Endometrial microvascular endothelial cells (primary cell): ENCODE data around the gene CNPY1. TPM values are rescaled to one million over a fixed set of nuclear protein-coding genes. Genes with fewer than 3 reads are reported as not detected.
"Not testable (repeated sequence)": the region's sequence is repeated elsewhere in the genome, so short reads cannot be mapped to it uniquely, and the experiment has no call there.

Experiments
- in situ Hi-C: cut with HindIII; loops from 2 replicates; pipeline ENCODE4 v1.10.0; 2017; ENCODE audit warnings: low sequenced_read_pairs, low pct_unique_long_range_greater_than_20kb; ENCODE audit errors: inconsistent ontology term
- total RNA-seq: library from RNA; depleted of rRNA; stranded (reverse); fragments of >200 nt; gene quantifications from one replicate; pipeline ENCODE4 v1.2.3, GENCODE V29; 2015; ENCODE audit errors: inconsistent ontology term

The CNPY1 gene
- total RNA-seq, 1 donor from 2014 or later, result not detected

DNA sequence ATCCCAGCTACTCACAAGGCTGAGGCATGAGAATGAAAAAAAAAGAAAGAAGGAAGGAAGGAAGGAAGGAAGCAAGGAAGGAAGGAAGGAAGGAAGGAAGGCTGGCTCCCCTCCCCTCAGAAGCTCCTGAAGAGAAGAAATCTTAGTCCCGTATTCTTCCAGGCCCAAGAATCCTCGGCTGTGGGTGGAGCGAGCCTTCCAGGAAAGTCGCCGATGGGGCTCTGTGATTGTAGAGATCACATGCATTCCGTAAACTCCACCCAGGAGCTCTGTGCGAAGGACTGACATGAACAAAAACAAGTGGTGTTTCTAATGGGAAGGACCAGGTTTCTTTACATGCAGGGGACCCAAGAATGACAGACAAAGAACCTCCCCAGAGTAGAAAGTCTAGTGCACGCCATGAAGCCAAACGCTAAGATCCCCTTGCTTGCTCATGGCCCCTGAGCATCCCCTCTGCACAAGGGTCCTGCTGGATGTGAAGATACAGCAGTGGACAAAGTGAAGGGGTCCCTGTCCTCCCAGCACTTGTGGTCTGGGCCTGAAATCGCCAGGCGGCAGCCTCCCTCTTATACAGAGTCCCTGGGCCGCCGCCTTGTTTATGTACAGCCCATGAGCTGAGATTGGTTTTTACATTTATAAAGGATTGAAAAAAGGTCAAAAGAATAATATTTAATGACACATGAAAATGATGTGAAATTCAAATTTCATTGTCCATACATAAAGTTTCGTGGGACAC is 25.2 kb downstream of the CNPY1 start:
- in situ Hi-C loops, result no loop called here

DNA sequence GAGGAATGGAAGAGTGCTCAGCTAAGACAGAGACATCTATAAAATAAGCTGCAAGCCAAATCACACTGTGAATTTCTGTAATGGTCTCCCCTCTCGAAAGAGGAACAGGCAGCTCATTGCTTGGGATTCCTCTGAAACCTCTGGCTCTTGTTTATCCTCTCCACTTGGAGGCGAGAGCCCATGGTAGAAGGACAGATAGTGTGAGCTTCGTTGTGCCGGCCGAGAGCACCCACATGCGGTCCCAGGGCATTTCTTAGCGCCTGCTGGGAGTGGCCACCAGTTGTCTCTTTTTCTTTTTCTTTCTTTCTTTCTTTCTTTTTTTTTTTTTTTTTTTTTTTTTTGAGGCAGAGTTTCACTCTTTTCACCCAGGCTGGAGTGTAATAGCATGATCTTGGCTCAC is 26.2 kb downstream of the CNPY1 start:
- in situ Hi-C loops, result no loop called here

DNA sequence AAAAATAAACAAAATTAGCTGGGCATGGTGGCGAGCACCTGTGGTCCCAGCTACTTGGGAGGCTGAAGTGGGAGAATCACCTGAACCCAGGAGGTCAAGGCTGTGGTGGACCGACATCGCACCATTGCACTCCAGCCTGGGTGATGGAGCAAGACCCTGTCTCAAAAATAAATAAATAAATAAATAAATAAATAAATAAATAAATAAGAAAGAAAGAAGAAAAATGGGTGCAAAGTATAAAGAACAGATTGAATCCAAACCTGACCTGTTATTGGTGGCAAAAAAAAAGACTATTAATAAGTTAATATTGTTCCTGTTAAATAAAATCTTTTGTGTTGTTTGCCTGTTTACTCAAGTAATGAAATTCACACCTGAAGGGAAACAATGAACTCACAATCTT is 27.0 kb downstream of the CNPY1 start:
- in situ Hi-C loops, result not testable (repeated sequence)

DNA sequence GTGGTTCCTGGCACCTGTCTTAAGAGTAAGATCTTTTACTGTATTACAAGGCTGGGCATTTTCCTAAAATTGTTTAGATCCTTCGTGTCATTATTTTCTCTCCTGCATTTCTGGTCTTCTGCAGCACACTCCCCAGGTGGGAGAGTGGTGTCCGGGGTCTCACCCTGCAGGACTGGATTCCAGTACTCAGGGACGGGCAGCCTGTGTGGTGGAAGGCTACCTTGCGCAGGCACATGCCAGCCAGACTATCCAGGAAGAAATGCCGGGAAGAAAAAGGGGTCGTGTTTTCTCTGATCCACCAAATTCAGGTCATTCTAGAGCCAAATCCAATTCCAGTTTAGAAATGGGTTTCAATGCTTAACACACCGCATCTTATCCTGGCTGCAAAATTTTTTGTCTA is 27.7 kb downstream of the CNPY1 start:
- in situ Hi-C loops, result no loop called here

DNA sequence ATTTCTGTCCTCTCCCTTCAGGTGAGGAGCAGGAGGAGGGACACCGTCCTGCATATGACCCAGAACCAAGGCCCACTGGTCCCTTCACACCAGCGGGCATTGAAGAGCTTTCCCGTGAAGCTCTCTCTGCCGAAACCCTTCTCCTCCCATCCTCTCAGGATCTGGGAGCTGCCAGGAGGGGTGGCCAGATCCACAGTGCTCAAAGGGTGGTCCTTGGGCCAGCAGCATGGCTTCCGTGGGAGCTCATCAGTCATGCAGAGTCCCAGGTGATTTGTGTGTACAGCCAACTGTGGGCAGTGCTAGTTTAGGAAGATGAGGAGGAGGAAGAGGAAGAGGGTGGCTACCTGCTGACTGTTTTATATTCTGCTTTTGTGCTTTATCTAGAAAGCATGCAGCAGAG is 28.4 kb downstream of the CNPY1 start:
- in situ Hi-C loops, result no loop called here

DNA sequence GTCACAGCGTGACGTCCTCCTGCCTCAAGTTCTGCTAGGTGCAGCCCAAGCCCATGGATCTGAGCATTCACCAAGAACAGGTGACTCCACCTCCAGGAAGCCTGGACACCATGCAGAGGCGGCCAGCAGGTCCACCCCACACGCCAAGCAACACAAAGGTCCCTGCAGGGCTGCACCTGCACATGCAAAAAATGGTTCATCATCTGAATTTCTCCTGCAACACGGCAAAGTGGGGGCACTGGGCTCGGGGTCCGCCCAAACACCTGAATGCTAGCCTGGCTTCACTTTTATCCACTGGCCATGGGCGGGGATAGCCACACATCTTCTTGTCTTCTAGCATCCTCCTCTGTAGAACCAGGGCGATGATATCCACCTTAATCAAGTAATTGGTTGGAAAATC is 28.9 kb downstream of the CNPY1 start:
- in situ Hi-C loops, result no loop called here

DNA sequence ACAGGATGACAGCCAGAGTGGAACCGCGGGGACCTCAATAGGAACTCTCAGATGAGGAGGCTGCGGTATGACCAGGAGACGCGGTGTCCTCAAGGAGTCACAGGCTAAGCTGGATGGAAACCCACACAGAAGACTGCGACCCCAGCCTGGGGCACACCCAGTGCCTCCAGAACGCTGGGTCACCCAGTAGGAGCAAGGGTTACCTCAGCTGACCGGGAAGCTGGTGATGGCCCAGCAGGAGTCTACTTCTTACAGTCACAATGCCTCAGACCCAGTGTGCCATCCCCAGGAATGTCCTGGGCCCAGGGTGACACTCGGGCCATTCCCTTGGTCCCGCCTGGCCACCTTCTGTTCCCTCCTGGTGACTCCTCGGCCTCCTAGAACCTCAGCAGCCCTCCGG is 29.9 kb downstream of the CNPY1 start:
- in situ Hi-C loops, result no loop called here

DNA sequence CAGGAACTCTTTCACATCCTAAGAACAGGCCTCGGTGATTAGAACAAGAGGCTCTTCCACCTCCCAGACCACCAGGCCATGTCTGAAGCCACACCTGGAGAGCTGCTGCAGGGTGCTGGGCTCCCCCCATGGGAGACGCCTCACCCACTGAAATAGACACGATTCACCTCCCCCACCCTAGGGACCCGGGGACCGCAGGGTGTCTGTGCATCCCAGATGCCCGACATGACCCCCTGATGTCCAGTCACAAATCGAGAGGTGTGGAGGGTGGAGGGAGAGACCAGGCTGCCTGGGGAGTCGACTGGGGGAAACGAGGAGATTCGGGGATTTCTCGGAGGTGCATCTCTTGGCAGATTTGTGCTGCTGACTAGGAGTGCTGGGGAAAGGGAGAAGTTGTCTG is 31.0 kb downstream of the CNPY1 start:
- in situ Hi-C loops, result no loop called here

DNA sequence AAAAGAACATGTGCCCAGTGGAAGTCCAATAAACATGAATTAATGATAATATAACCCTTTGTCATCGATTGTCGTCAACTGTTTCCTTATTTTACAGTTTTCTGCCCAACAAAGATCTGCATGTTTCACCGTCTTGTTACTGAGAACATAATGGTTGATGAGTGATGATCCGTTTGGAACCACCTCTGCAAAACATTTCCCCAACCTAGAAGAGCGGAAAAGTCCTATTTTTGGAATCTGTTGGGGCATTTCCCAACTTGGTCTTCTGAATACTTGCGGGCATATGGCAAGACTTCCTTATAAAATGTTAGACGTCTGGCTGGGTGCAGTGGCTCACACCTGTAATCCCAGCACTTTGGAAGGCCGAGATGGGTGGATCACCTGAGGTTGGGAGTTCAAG is 32.1 kb downstream of the CNPY1 start:
- in situ Hi-C loops, result no loop called here

DNA sequence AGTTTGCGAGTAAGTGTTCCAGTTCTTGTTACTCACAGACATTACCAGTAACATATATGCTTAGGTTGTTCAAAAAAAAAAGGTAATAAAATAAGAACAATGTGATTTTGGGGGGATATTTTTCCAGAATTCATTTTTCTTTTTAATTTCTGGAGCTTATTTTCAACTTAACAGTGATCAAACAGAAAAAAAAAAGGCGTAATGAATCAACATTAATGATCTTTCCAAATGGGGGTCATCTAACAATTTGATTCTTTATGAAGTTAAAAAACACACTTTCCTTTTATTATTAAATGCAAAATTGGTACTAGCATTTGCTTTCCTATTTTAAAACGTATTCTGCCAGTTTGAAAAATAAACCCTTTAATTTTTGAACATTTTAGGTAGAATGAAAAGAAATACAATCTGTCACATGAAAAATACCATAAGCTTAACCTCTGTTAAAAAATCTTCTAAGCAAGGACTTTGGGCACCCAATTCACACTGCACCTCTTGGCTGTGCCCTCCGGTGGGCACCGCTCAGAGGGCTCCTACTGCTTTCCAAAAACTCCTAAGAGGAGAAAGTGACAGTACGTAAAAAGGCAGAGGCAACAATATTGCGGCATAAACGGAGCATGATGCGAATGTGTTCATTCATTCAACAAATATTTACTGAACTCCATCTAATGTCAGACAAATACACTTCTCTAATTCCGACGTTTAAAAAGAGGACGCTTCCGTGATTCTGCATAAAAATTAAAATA is 32.6 kb downstream of the CNPY1 start:
- in situ Hi-C loops, result no loop called here

DNA sequence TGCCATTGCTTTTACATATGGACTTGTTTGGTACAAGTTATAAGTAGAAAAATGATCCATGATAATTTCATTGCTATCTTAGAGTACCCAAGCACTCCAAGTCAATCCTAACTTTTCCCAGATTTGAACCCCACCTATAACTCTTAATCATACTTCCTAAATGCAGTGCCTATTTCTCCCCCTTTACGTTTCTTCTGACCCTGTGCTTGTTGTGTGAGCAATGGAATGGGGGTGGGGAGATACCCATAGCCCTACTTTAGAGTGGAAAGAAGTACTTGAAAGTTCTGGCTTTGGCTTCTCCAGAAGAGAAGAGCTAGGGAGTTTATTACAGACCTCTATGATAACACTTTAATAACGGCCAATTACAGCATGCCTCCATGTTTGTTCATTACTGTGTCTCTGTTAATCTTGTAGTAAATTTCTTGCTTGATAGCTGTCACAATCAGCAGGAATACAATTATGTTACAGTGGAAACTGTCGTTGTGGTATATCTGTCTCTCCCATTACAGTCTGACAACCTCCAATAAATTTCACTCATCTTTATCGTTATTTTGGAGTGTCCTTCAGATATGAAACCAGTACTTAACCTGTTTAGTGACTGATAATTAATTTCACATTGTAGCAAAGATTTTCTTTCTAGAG is 34.0 kb downstream of the CNPY1 start:
- in situ Hi-C loops, result no loop called here

DNA sequence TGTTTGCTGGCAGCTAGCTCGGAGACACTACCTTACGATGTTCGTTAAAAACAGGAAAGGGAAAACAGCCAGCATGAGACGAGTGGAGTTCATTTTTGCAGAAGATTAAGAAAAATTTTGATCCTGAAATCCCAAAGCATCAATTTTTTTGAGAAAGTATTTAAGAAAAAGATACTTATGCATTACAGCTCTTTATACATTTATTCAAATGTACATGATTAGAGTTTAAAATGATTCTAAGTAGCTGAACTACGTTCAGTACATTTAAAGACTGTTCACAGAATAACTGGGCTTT is 34.7 kb downstream of the CNPY1 start:
- in situ Hi-C loops, result no loop called here

DNA sequence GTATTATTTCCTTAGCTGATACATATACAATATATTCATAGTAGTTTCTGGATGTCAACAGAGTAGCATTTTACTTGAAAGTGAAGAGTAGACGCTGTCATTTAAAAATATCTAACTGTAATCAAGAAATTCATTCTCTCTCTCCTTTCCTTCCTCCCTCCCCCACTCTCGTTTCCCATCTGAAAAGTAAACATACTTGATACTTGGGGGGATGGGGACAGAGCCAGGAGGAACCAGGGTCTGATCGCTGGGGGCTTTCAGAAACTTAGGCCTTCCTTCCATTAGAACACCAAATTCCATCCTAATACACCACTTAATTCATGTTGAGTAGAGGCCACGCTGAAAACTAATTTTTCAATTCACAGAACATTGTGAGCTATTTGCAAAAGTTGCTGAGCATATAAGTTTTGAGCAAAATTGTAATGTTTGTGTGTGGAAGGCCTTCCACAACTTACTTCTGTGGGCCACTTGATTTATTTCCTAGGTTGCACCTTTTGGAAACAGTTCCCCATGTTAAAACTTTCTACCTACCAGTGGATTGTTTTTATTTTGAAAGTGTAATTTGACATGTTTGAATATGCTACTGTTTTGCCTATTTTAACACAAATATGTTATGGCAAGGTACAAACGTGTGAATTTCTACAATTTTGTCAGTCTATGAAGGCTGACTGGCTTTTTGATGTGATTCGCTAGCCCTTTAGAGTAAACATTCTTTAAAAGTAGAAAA is 35.2 kb downstream of the CNPY1 start:
- in situ Hi-C loops, result no loop called here

DNA sequence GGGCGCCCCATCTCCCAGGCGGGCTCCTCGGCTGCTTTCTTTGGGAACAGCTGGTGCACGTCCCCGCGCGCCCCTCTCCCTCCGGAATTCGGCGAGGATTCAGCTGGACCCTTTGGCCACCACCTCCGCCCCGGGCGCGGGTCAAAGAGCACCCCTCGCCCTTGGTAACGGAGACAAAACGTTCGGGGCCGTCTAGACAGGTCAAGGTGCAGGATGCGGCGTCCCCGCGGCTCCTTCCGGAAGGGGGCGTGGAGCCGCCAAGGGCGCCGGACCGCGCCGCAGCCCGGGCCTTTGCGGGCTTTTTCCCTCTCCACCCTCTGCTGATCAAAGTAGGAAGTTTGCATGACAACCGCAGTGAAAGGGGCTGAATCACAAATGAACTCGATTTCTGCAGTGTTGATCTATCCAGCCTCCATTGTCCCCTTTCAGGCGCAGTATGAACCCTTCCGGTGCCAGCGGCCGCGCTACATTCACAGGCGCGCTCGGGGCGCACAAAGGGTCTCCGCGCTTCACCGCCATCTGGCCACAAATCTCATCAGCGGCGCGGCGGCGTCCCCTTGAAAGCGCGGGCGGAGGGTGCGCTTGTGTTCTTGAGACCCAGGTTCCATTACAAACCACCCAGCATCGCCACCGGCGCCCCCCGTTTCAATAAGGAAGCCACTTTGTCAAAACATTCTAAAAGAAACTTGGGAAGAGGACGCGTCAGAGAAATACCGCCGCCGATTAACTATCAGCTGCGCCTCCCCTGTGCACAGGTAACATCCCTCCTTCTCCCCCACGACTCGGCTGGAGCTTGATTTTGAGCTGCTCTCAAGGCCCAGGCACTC is 36.4 kb downstream of the CNPY1 start:
- in situ Hi-C loops, result no loop called here

DNA sequence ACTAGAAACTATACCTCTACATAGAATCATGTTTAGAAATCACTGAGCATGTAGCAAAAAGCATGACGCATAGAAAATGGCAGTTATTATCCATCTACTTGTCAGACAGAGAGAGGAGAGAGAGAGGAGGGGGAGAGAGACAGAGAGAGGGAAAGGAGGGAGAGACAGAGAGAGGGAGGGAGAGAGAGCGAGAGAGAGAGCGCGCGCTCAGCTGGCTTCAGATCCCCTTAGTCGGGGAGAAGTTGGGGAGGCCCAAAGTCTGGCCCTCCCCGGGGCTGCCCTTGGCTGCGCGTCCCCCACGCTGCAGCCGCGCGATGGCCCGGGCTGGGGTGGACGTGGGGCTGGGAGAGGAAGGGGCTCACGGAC is 37.0 kb downstream of the CNPY1 start:
- in situ Hi-C loops, result no loop called here

DNA sequence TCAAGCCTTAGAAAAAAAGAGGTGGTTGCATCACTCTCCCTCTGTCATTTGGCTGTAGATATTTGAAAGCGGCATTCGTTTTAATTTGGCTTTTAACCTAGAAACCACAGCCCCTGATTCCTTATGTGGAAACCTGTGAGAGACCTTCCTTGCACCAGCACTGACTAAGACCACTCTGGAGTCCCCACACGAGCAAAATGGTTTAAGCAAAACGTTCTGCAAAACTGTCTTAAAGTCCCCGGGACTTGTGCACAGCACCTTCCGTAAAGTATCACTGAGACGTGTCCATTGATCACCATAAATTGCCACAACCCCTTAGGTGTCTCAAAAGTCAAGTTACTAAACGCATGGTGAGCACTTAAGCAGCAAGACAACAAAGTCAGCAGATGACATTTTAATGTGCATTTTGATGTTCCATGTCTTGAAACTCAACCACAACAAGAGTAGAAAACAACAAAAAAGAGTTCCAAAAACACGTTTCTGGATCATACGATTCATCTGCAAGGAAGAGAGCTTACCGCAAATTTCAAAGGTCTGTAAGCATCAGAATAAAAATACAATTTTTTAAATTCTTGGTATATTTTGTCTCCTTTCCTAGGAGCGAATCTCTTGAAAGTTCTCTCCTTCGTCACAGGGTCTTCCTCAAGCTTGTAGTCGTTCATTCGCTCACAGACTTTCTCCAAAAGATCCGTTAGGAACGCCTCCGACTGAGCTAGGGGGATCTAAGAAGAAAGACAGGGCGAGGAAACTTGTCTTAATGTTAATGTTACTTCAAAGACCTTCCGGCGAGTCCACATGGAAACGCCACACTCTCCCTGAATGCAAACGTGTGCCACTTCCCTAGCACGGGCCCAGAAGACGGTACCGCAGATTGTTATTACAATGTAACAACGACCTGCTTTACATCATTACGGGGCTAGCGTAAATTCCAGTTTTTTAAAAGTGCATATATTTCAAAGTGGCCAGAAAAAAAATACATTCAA is 37.7 kb downstream of the CNPY1 start:
- in situ Hi-C loops, result no loop called here

DNA sequence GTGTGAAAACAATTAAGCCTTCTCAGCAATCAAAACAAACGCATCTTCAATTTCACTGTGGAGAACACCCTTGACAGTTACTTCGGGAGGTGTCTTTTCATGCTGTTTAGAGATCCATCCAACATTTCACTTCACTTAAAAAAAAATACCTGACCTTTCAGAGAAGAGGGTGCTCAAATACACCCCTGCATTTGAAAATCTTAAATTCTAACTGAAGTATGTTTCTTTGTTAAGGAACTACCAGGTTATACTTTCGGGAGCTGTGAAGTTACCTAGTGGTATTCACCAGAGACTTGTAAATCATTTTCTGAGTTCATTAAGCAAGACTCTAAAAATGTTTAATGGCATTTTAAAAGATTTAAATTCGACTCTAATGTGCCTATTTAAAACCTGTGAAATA is 38.8 kb downstream of the CNPY1 start:
- in situ Hi-C loops, result no loop called here

DNA sequence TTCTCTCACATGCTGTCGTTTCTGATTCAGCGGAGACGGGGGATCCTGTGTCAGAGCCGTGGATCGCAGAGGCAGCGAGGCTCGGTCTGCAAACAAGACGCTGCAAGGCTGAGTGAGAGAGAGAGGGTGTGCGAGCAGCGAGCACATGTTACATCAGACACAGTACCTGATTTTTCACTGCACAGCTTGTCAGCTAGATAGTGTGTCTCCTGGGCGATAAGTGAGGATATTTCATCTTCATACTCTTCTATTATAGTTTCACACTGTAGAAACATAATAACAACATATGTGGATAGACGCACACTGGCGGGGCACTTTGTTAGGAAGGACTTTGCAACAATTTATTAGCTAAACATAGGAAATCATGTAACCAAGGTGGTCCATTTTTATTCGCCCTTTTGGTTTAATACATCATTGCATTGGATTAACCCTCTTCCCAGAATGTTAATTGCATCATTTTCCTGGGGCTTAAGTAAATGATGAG is 39.5 kb downstream of the CNPY1 start:
- in situ Hi-C loops, result no loop called here
